RWPE2 (cell line): Measurements from ENCODE around the gene PPM1D.

ENCODE experiments used
- ATAC-seq: fragments of 200-7000 bp; cut with Tn5 transposase; 3 replicates; pipeline ENCODE4 v1.9.1; 2021; ENCODE audit warnings: low read depth
- DNase-seq: peaks from one replicate; pipeline ENCODE4 v3.0.0-alpha.2; 2020; ENCODE audit warnings: low spot score
- H3K27ac ChIP-seq: fragments of 450-650 bp; 2 replicates; pipeline ENCODE4 v1.5.1; 2017; ENCODE audit warnings: mild to moderate bottlenecking; ENCODE audit not compliant: poor library complexity, severe bottlenecking
- H3K27me3 ChIP-seq: fragments of 250-450 bp; sonication (Bioruptor Pico); 2 replicates; pipeline ENCODE4 v1.5.1; 2021; ENCODE audit warnings: mild to moderate bottlenecking, moderate library complexity; ENCODE audit not compliant: insufficient read depth, poor library complexity, severe bottlenecking
- H3K36me3 ChIP-seq: fragments of 250-450 bp; sonication (Bioruptor Pico); 2 replicates; pipeline ENCODE4 v1.5.1; 2020; ENCODE audit warnings: low read depth, mild to moderate bottlenecking, moderate library complexity
- H3K4me1 ChIP-seq: fragments of 250-450 bp; sonication (Bioruptor Pico); 2 replicates; pipeline ENCODE4 v1.5.1; 2021; ENCODE audit warnings: mild to moderate bottlenecking, moderate library complexity; ENCODE audit not compliant: insufficient read depth, poor library complexity, severe bottlenecking
- H3K4me3 ChIP-seq: fragments of 250-450 bp; sonication (Bioruptor Pico); 2 replicates; pipeline ENCODE4 v1.5.1; 2021; ENCODE audit warnings: mild to moderate bottlenecking, moderate library complexity; ENCODE audit not compliant: severe bottlenecking
- H3K9me3 ChIP-seq: fragments of 250-450 bp; sonication (Bioruptor Pico); 2 replicates; pipeline ENCODE4 v1.5.1; 2021; ENCODE audit warnings: mild to moderate bottlenecking, moderate library complexity; ENCODE audit not compliant: severe bottlenecking
- CTCF ChIP-seq: fragments of 450-650 bp; IDR thresholded peaks from one replicate; pipeline ENCODE4 v1.5.1; 2017; ENCODE audit warnings: mild to moderate bottlenecking, moderate library complexity; ENCODE audit not compliant: poor library complexity, severe bottlenecking

Gene PPM1D

GRCh38 chr17:60631119-60631518 is 31.1 kb downstream of the PPM1D start:
- Histone ChIP-seq H3K27me3 (no peaks in the 10 kb centered on the region), H3K4me3 (no peak overlapping the region), H3K27ac (no peak overlapping the region), H3K36me3 (peaks cover 9% of the 10 kb centered on the region), H3K4me1 (no peaks in the 10 kb centered on the region), H3K9me3 (no peaks in the 10 kb centered on the region)
- DNase-seq (no peak), ATAC-seq (no peak)
- TF ChIP-seq CTCF = no peak

- H3K36me3 ChIP-seq = peaks cover 16% of the 10 kb centered on the region
- no peak overlapping the region for H3K27ac ChIP-seq
- no peaks in the 10 kb centered on the region for H3K9me3 ChIP-seq
- DNase-seq (no peak), ATAC-seq (no peak)
- TF ChIP-seq CTCF = no peak
- H3K27me3 ChIP-seq = no peaks in the 10 kb centered on the region
- H3K4me1 ChIP-seq = no peaks in the 10 kb centered on the region
- H3K4me3 ChIP-seq = no peak overlapping the region
These were observed 37.7 kb downstream of the PPM1D start for GRCh38 chr17:60637683-60638082.

- no peak overlapping the region for H3K4me3 ChIP-seq
- peaks cover 16% of the 10 kb centered on the region for H3K36me3 ChIP-seq
- peak; percentile 62 for TF ChIP-seq CTCF
- H3K9me3 ChIP-seq = no peaks in the 10 kb centered on the region
- no peak for DNase-seq
- ATAC-seq = no peak
- no peaks in the 10 kb centered on the region for H3K4me1 ChIP-seq
- no peak overlapping the region for H3K27ac ChIP-seq
- H3K27me3 ChIP-seq = no peaks in the 10 kb centered on the region
These were observed 39.0 kb downstream of the PPM1D start for GRCh38 chr17:60639019-60639330.

GRCh38 chr17:60640503-60640902 is 40.5 kb downstream of the PPM1D start:
- DNase-seq (no peak), ATAC-seq (no peak)
- Histone ChIP-seq H3K27me3 (no peaks in the 10 kb centered on the region), H3K4me1 (no peaks in the 10 kb centered on the region), H3K9me3 (peaks cover 2% of the 10 kb centered on the region), H3K27ac (no peak overlapping the region), H3K4me3 (no peak overlapping the region), H3K36me3 (peaks cover 13% of the 10 kb centered on the region)
- TF ChIP-seq CTCF = peak; percentile 45

GRCh38 chr17:60641126-60641525 is 41.1 kb downstream of the PPM1D start:
- H3K27ac ChIP-seq = no peak overlapping the region
- H3K4me1 ChIP-seq = no peaks in the 10 kb centered on the region
- peaks cover 2% of the 10 kb centered on the region for H3K9me3 ChIP-seq
- H3K4me3 ChIP-seq = no peak overlapping the region
- TF ChIP-seq CTCF = no peak
- ATAC-seq (peak; percentile 10; the same call in 1 of the 3 replicates), DNase-seq (no peak)
- no peaks in the 10 kb centered on the region for H3K27me3 ChIP-seq
- peaks cover 11% of the 10 kb centered on the region for H3K36me3 ChIP-seq
